ENCODE data around the gene QSOX2. TPM values are rescaled to one million over a fixed set of nuclear protein-coding genes. Genes with fewer than 3 reads are reported as not detected.
A peak's percentile ranks its signal among the peaks of the same experiment; 100 is the strongest.

Gene QSOX2
- total RNA-seq, 1 experiment from 2014 or later = 34.6 TPM

DNA sequence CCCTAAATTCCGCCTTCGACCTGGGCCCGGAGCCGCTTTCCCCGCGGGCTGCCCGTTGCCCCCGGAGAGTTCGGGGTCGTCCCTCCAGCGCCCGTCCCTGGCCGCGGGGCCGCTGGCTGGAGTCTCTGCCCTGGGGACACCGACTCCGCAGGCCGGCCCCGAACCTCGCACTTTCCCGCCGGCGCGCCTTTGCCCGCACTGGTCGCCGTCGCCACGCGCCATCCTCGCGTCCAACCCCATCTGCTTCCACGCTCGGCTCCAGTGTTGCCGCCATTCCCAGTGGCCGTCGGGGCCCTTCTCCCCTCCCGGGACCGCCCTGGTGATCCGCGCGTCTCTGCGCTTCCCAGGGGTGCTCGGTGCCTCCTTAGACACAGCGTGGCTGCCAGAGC lies 51.7 kb downstream of the QSOX2 start:
- ChIA-PET POLR2A (ENCODE audit: unreplicated experiment) (no interaction called here), CTCF (no interaction called here)
- Histone ChIP-seq H3K9me3 (ENCODE audit: insufficient read depth, low read depth) (no peaks in the 10 kb centered on the region), H3K9me2 (ENCODE audit: insufficient read depth) (no peaks in the 10 kb centered on the region), H3K36me3 (ENCODE audit: low read depth) (no peaks in the 10 kb centered on the region), H3K27ac (no peak overlapping the region), H3K4me1 (replicated peaks; ENCODE audit: insufficient read depth) (peaks cover 12% of the 10 kb centered on the region), H3K4me2 (no peak overlapping the region), H3F3A (ENCODE audit: insufficient read depth, low read depth) (no peaks in the 10 kb centered on the region), H3K27me3 (ENCODE audit: insufficient read depth, low read depth) (peaks cover 27% of the 10 kb centered on the region), H3K79me2 (ENCODE audit: low read depth) (no peaks in the 10 kb centered on the region), H2AFZ (no peak overlapping the region), H3K4me3 (no peak overlapping the region), H4K20me1 (ENCODE audit: insufficient read depth) (no peaks in the 10 kb centered on the region)
- BruUV-seq (replicated peaks) = no TSS peak
- intact Hi-C loops (cut with micrococcal nuclease; ENCODE audit: unreplicated experiment) = no loop called here
- DNase-seq = no peak
- TF ChIP-seq, protein P1, sequence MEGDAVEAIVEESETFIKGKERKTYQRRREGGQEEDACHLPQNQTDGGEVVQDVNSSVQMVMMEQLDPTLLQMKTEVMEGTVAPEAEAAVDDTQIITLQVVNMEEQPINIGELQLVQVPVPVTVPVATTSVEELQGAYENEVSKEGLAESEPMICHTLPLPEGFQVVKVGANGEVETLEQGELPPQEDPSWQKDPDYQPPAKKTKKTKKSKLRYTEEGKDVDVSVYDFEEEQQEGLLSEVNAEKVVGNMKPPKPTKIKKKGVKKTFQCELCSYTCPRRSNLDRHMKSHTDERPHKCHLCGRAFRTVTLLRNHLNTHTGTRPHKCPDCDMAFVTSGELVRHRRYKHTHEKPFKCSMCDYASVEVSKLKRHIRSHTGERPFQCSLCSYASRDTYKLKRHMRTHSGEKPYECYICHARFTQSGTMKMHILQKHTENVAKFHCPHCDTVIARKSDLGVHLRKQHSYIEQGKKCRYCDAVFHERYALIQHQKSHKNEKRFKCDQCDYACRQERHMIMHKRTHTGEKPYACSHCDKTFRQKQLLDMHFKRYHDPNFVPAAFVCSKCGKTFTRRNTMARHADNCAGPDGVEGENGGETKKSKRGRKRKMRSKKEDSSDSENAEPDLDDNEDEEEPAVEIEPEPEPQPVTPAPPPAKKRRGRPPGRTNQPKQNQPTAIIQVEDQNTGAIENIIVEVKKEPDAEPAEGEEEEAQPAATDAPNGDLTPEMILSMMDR (conservative IDR thresholded peaks at IDR 0.05) = no peak
- TF ChIP-seq EZH2 (IDR thresholded peaks at IDR 0.05; ENCODE audit: low read depth) = no peak

- Histone ChIP-seq H3K36me3 (ENCODE audit: low read depth) (no peaks in the 10 kb centered on the region), H3K27me3 (ENCODE audit: insufficient read depth, low read depth) (peaks cover 27% of the 10 kb centered on the region), H3F3A (ENCODE audit: insufficient read depth, low read depth) (no peaks in the 10 kb centered on the region), H3K4me3 (no peak overlapping the region), H4K20me1 (ENCODE audit: insufficient read depth) (no peaks in the 10 kb centered on the region), H3K27ac (no peak overlapping the region), H2AFZ (no peak overlapping the region), H3K79me2 (ENCODE audit: low read depth) (no peaks in the 10 kb centered on the region), H3K4me1 (replicated peaks; ENCODE audit: insufficient read depth) (peaks cover 12% of the 10 kb centered on the region), H3K9me2 (ENCODE audit: insufficient read depth) (no peaks in the 10 kb centered on the region), H3K4me2 (peak overlapping the region; percentile 38; the same call in 1 of the 2 replicates), H3K9me3 (ENCODE audit: insufficient read depth, low read depth) (no peaks in the 10 kb centered on the region)
- intact Hi-C loops (cut with micrococcal nuclease; ENCODE audit: unreplicated experiment) = no loop called here
- CTCF ChIA-PET = no interaction called here
- POLR2A ChIA-PET (ENCODE audit: unreplicated experiment) = no interaction called here
- DNase-seq = no peak
- BruUV-seq (replicated peaks) = no TSS peak
- TF ChIP-seq, protein P1 (conservative IDR thresholded peaks at IDR 0.05) = no peak
- TF ChIP-seq EZH2 (IDR thresholded peaks at IDR 0.05; ENCODE audit: low read depth) = no peak
Measured at GRCh38 chr9:136193127-136193890, 52.3 kb downstream of the QSOX2 start.

DNA sequence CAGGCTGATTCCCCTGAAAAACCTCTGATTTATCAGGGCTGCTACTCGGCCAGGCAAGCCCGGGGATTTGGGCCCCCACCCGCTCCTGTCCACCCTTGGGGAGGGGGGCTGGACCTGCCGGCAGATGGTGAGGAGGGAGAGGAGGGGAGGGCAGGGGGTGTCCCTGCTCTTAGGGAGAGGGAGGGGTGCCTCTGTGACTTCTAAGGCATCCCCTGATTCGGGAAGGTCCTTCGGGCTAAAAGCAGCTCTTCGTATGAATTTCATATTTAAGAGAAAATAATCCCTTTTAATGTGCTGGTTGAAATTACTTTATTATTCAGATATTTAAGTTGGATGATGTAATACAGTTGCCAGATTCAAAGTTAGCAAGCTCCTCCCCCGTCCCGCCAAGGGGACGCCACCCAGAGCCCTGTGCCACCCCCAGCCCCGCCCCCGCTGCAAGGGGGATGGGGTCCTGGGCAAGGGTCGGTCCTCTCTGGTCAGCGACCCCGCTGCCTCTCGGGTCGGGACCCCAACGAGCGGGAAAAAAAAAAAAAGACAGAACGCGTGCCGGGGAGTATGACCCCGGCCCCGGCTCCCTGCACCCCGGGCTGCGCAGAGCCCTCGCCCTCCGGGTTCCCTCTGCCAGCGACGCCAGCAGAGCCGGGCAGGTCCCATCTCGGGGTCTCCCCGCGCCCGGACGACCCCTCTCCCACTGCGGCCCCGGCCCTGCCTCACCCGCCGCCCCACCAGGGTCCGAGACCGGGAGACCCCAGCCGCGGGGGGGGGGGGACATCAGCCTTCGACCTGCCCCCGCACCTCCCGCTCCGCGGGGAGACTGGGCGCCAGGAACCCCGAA lies 53.1 kb downstream of the QSOX2 start:
- intact Hi-C loops (cut with micrococcal nuclease; ENCODE audit: unreplicated experiment) = no loop called here
- Histone ChIP-seq H3K9me2 (ENCODE audit: insufficient read depth) (no peaks in the 10 kb centered on the region), H2AFZ (no peak overlapping the region), H3K27ac (no peak overlapping the region), H3K36me3 (ENCODE audit: low read depth) (no peaks in the 10 kb centered on the region), H3K4me2 (peak overlapping the region; percentile 38; the same call in 1 of the 2 replicates), H3K27me3 (ENCODE audit: insufficient read depth, low read depth) (peaks cover 31% of the 10 kb centered on the region), H3F3A (ENCODE audit: insufficient read depth, low read depth) (no peaks in the 10 kb centered on the region), H3K79me2 (ENCODE audit: low read depth) (no peaks in the 10 kb centered on the region), H4K20me1 (ENCODE audit: insufficient read depth) (no peaks in the 10 kb centered on the region), H3K4me1 (replicated peaks; ENCODE audit: insufficient read depth) (peaks cover 12% of the 10 kb centered on the region), H3K9me3 (ENCODE audit: insufficient read depth, low read depth) (no peaks in the 10 kb centered on the region), H3K4me3 (no peak overlapping the region)
- BruUV-seq (replicated peaks) = no TSS peak
- DNase-seq = no peak
- no peak for TF ChIP-seq EZH2 (IDR thresholded peaks at IDR 0.05; ENCODE audit: low read depth)
- CTCF ChIA-PET = no interaction called here
- POLR2A ChIA-PET (ENCODE audit: unreplicated experiment) = no interaction called here
